ENCODE data around the gene DEXI.

DEXI gene

DNA sequence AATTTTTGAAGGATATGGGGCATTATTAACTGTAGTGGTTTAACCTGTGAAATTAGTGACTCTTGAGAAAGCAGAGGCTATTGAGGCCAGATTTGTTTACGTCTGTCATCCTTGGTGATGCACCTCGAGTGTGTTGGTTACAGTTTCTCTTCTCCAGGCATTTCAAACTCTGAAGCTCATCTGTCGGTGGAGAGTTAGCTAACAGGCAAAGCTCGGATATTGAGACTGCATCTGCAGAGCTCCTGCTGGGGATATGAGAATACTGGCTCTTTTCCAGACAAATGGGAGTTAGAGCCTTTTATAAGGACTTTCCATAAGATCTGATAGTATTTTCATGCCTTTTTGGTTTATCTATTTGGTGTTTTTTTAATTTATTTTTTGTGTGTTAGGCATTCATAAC, 8.8 kb upstream of the DEXI start:
- no peak overlapping the region for H3K4me3 ChIP-seq (ENCODE audit: low read depth, low read length)
- TF ChIP-seq, protein P1, sequence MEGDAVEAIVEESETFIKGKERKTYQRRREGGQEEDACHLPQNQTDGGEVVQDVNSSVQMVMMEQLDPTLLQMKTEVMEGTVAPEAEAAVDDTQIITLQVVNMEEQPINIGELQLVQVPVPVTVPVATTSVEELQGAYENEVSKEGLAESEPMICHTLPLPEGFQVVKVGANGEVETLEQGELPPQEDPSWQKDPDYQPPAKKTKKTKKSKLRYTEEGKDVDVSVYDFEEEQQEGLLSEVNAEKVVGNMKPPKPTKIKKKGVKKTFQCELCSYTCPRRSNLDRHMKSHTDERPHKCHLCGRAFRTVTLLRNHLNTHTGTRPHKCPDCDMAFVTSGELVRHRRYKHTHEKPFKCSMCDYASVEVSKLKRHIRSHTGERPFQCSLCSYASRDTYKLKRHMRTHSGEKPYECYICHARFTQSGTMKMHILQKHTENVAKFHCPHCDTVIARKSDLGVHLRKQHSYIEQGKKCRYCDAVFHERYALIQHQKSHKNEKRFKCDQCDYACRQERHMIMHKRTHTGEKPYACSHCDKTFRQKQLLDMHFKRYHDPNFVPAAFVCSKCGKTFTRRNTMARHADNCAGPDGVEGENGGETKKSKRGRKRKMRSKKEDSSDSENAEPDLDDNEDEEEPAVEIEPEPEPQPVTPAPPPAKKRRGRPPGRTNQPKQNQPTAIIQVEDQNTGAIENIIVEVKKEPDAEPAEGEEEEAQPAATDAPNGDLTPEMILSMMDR (conservative IDR thresholded peaks at IDR 0.05; ENCODE audit: low read depth, low read length), result no peak
- peak; percentile 91 for DNase-seq (ENCODE audit: low read depth)

DNA sequence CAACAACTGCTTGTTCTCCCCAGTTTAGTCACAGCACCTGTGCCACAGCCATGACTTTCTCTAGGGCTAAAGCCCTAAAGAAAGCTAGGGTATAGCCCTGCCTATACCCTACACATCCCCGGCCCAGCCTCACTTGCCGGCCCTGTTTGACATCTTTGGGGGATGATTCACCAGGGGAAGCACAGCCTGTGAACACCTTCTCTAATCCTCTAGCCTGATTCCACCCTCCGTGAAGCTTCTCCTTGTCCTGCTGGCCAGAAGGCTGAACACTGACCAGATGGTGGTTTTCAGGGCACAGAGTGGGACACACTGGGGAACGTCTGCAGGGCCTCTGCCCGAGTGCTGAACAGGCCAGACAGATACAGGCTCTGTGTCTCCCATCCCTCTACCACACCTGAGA, 8.1 kb upstream of the DEXI start:
- no peak for DNase-seq (ENCODE audit: low read depth)
- TF ChIP-seq, protein P1 (conservative IDR thresholded peaks at IDR 0.05; ENCODE audit: low read depth, low read length), result no peak
- no peak overlapping the region for H3K4me3 ChIP-seq (ENCODE audit: low read depth, low read length)

- no peak overlapping the region for H3K4me3 ChIP-seq (ENCODE audit: low read depth, low read length)
- TF ChIP-seq, protein P1 (conservative IDR thresholded peaks at IDR 0.05; ENCODE audit: low read depth, low read length), result peak; percentile 23
- peak; percentile 83 for DNase-seq (ENCODE audit: low read depth)
Observed at GRCh38 chr16:10949424-10949970, 7.2 kb upstream of the DEXI start.

DNA sequence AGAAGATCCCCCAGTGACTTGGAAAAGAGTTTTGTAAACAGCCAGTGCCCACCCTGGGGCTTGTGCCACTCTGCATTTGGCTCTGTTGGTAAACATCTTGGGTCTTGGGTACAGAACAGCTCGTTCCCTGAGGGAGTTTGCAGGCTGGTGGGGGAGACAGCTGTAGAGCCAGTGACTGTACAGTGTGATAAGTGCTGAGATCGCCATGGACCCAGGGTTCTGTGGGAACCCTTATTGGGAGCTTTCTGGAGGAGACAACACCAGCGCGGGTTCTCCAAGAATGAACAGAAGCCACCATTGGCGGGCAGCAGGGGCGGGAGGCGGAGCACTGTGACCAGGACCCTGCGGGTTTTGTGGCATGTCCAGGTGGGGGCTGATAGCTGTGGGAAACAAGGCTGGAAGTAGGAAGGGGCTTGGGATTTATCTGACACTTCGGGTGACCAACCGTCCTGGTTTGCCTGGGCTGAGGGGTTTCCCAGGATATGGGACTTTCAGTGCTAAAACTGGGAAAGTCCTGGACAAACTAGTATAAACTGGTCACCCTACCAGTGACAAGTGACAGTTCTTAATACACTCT, 5.0 kb upstream of the DEXI start:
- TF ChIP-seq, protein P1 (conservative IDR thresholded peaks at IDR 0.05; ENCODE audit: low read depth, low read length), result no peak
- no peak for DNase-seq (ENCODE audit: low read depth)

DNA sequence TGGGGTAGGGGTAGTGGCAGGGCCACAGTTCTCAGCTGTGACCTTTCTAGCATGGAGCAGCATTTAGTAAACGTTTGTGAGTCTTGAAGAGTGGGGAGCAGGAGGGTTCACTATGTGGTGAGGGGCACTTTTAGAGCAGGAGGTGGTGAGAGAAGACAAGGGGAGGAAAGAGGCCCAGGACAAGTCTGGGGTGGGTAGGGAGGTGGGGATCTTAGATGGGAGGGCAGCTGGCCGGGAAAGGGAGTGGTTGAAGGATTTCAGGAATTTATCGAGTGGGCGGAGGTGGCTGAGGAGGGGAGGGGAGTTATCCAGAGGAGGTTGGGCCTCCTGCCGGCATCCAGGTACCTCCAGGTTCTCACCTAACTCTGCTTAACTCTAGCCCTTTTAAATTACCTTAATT, 4.0 kb upstream of the DEXI start:
- TF ChIP-seq, protein P1 (conservative IDR thresholded peaks at IDR 0.05; ENCODE audit: low read depth, low read length), result no peak
- no peak overlapping the region for H3K4me3 ChIP-seq (ENCODE audit: low read depth, low read length)
- no peak for DNase-seq (ENCODE audit: low read depth)

More for the DNA sequence above, 5.0 kb upstream of the DEXI start:
- no peak overlapping the region for H3K4me3 ChIP-seq (ENCODE audit: low read depth, low read length)

DNA sequence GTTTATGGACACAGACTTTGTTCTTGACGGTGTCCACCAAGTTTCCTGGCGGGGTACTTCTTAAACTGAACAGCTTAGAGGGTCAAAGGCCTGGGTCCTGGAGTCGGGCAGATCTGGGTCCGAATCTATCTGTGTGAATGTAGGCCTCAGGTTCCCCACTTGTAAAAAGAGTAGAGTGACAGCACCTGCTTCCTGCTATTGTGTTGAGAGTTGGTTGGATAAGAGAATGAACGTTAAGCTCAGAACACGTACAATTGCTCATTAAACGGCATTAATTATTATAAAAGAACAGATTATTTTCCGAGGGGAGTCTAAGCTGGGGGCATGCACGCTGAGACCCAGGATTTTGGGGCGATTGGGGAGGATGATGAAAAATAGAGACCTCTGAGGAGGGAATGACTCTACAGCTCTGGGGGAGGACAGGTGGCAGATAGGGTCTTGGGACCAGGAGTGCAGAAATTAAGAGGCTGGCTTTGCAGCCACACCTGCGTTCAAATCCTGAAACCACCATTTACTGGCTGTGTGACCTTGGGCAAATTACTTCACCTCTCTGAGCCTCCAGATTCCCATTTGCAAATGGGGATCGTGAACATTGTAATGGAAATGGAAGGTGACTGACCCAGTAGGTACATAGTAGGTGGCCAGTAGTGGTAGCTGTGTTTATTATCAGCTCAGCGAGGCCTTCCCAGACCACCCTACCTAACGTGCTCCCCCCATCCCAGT, 3.0 kb upstream of the DEXI start:
- H3K4me3 ChIP-seq (ENCODE audit: low read depth, low read length), result peak overlapping the region; percentile 77
- no peak for DNase-seq (ENCODE audit: low read depth)
- TF ChIP-seq, protein P1 (conservative IDR thresholded peaks at IDR 0.05; ENCODE audit: low read depth, low read length), result no peak
